Activated T-cell treated with anti-CD3 and anti-CD28 coated beads for 1 hour (primary cell): ENCODE results near the gene PALLD.

Experiments
- DNase-seq: peaks from one replicate; pipeline ENCODE4 v3.0.0-alpha.2; 2020; ENCODE audit warnings: low read depth

Gene PALLD

DNA sequence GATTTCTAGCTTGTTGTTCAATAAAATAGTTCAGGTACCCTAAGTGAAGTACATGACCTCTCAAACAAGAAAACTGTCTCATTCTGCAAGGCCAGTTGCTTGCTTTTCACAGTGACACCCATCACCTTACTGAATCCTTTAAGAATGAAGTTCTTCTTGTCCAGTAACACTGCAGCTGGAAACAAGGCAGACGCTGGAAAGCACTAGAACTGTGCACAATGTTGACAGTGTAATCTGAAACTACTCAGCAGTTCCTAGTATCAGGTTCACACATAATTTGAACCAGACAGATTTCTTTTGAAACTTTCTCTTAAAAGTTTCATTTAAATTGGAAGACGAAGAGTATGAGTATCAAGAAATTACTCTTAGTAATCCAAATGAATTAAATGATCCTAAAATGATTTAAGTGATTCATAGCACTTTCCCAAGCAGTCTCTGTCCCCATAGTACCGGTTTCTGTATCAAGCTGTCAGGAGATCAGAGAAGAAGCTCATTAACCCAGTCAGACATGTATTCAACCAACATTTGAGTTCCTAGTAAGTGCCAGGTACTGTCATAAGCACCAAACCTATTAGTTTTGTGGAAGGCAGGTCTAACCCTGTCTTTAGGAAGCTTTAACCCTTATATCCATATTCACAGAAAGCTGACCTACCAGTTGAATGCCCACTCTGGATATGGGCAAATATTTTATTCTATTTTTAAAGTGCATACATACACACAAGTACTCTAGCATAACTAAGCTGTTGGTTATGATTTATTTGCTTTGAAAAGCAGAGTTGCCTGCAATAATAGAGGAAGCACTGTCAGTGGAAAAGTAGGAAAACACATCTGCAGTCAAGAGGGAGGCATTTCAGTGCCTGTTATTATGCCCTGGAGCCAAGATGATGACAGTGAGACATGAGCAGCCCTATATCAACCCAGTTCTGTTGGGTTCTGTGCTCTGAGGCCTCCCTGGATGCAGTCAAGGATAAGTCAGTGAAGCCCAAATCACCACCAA is 63.6 kb downstream of the PALLD start:
- DNase-seq = no peak

DNA sequence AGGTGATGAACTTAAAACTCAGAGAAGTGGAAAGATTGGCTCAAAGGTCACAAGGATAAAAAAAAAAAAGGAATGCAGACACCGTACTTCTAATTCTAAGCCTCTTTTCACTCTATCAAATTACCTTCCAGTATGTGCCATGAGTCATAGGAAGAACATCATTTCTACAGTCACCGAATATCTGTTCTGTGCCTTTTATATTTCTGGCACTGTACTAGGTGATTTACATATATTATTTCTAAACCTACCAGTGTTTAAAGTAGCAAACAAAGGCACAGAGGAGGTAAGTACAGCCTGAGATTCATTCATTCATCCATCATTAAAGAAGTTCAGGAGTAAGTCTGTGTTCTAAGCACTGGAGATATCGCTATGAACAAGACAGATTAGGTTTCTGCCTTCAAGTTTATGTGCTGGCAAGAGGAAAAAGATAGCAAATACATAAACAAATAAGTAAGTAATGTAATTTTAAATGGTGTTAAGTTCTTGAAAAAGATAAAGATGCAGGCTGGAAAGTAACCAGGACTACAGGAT is 65.3 kb downstream of the PALLD start:
- DNase-seq = no peak

DNA sequence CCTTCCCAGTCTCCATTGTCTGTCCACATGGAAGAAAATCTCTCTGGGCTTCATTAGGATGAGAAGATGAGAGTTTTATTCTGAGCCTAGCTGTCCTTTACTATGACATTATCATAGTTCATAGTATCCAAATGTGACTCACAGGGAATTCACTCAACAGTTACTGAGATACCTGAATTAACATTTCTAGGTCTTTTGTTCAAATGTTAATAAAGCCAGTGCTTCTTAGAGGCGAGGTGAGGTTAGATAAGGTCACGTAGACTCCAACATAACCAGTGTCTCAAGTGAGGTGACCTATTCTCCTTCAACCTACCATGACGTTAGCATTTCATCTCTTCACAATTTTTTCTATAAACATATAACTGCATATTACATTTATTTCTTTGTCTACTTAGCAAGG is 67.2 kb downstream of the PALLD start:
- DNase-seq = no peak

DNA sequence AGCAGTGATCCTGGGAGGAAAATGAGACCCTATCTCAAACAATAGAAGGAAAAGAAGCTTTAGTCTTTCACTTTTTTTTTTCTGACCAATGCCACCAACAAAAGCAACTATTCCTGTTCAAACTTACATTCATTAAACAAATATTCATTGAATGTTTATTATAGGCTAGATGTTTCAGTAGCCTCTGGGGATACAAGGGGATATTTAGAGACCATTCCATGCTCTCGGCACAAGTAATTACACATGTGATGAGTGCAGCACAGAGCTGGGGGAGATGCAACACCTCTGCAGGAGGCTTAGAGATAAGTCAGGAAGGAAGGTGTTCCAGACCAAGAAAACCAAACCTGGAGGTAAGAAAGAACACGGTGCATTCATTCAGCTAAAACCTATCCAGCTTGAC is 68.3 kb downstream of the PALLD start:
- DNase-seq = no peak

DNA sequence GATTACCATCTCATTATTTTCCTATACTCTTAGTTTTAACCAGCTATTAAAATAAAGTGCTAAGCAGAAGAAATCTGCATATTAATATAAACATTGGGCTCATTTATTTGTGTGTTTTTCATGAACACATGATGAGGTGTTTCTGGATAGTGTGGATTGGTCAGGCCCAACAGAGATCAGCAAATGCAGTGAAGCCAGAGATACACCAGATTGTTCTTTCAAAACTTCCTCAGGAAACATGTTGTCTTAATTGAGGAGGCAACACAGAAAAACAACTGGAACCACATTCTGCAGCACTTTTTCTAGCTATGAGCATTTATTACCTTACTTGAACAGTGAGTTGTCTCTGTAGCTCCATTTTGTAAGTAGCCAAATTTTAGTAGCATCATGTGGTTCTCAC is 69.9 kb downstream of the PALLD start:
- DNase-seq = no peak

DNA sequence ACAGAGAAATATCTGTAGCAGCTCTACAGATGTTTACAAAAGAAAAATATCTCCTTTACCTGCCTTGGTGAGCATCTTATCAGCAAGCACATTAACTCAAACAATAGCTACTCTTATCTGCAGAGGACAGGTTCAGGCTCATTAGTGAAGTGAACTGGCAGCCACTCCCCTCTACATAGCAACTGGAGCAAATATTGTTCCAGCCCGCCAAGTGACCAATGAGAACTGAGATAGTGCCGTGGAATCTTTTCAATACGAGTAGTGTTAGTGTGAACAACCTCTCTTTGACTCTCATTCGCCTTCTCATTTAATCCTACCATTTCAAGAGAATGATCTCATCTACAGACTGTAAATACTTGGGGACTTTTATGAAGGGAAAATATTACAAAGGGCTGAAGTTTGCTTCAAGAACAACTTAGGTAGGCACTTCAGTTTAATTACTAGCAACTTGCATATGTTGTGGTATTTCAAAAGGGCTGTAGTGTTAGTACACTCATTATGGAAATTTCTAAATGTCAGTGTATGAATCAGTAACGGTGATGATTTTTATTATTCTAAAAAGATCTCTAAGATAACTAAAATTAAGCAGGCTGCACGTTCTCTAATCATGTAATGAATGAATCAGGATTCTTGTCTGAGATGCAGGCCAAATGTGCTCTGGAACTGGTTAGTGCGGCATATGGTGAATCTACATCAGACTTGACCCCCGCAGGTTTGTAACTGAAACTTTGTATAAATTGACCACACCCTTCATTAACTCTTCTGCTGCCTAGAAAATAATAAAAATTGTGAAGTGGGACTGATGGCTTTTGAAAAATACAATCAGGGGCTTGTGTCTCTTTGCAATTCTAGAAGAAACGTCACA is 72.4 kb downstream of the PALLD start:
- no peak for DNase-seq

DNA sequence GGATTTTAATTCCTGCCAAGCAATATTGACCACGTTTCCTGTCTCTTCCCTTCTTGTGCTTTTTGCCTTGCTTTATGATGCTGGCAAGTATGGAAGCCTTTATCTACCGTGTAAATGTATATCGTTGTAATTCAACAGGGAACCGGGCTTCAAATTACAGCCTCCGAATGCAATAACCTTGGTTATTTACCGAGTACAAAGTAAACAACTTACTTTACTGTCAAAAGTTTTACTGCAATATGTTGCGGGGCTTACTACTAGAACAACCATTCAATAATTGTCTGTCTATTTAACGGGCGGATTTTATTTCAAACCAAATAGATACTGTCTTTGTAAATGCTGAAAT is 73.1 kb downstream of the PALLD start:
- DNase-seq = no peak

DNA sequence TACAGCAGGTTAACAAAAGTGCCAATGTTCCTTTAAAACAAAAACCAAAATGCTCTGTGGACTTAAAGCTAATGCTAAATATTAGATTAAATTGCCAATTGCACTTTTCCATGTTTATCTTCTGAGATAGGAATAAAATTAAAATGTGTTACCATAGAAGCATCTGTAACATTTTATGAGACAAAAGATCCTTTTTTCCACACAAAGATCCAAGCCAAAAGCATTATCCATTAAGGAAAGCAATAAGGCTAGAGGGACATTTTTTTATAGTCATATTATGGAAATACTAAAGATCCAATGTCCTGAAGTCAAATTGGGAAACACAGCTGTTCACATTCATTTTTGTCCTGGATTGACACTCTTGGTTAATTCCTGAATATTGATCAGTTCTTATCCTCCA is 73.6 kb downstream of the PALLD start:
- DNase-seq = no peak

DNA sequence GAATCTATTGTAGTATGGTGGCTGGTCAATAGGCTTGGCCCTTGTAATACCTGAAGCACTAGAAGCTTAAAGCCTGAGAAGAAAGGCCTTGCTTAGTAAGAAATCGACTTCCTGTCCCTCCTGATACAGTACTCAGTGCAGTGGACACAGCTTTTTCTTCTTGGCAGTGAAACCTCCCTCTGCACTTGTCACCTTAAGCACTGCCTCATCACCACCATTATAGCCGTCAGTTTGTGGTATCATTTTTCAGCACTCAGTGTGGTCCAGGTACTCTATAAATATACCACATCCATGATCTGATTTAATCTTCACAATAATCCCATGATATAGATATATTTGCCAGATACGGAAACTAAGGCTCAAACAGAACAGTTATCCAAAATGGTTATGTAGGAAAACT is 75.2 kb downstream of the PALLD start:
- no peak for DNase-seq

DNA sequence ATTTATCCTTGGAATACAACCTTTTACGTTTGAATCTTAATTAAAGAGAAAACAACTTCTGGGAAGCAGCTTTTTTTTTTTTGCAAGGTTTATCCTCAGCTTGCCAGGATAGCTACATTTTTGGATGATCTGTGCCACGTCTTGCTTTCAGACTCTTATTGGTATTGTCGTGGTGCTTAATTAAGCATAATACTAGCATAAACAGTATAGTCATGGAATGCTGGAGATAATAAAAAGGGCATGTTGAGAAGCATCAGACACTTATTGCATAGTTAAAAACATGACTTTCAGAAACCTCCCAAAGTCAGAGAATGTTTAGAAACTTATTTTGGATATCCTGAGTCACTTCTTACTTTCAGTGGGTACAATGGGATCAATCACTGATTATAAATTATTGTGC is 77.0 kb downstream of the PALLD start:
- no peak for DNase-seq

DNA sequence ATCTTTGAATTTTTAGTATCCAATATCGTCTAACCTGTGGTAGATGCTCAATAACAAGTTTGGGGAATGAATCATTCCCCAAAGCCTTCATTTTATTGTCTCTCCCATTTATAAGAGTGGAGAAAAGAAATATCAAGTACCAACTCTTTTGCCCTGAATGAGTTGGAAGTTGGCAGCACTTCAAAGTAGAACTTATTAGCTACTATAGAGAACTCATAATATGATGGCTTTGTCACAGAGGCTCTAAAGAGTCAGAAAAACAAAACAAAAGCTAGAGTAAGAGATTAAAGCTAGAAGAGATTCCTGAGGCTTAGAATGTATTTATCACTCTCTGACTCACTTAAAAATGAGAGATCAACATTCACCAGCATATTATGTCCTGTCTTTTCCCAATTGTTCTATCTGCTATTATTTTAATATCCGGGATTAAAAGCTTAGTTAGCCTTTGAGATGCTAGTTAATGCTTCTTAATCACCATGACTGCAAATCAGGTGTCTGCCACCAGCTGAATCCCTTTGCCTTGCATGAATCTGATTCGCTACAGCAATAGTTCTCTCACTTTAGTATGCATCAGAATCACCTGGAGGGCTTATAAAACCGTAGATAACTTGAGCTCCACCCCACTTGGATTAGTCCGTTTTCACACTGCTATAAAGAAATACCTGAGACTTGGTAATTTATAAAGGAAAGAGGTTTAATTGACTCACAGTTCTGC is 77.9 kb downstream of the PALLD start:
- no peak for DNase-seq

DNA sequence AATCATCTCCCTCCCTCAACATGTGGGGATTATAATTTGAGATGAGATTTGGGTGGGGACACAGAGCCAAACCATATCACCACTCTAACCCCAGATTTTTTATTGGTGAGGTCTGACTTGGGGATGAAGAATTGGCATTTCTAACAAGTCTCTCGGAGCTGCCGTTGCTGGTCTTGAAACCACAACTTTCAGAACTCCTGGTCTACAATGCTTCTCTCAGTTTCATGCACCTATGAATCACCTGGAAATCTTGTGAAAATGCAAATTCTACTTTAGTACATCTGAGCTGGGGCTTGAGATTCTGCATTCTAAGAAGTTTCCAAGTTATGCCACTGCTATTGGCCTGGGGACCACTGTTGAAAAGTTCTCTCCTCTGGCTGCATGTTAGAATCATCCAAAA is 78.6 kb downstream of the PALLD start:
- DNase-seq = no peak

DNA sequence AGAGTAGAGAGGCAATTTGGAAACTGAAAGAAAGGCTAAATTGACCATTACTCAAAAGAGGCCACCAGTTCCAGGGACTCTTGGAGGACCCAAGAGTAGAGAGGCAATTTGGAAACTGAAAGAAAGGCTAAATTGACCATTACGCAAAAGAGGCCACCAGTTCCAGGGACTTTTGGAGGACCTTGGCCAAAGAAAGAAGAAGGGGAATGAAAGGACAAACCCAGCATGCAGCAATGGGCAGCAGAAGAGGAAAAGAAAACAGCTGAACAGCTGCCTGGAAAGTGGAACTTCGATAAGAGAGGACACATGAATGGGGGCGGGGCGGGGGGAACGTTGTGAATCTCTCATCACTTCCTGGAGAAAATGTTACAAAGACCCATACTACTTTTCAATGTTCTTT is 80.8 kb downstream of the PALLD start:
- no peak for DNase-seq

DNA sequence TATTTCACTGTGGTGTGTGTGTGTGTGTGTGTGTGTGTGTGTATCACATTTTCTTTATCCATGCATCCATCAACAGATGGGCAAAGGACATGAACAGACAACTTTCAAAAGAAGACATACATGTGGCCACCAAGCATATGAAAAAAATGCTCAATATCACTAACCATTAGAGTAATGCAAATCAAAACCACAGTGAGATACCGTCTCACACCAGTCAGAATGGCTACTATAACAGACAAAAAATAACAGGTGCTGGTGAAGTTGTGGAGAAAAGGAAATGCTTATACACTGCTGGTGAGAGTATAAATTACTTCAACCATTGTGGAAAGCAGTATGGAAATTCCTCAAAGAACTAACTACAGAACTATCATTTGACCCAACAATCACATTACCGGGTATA is 83.4 kb downstream of the PALLD start:
- no peak for DNase-seq

DNA sequence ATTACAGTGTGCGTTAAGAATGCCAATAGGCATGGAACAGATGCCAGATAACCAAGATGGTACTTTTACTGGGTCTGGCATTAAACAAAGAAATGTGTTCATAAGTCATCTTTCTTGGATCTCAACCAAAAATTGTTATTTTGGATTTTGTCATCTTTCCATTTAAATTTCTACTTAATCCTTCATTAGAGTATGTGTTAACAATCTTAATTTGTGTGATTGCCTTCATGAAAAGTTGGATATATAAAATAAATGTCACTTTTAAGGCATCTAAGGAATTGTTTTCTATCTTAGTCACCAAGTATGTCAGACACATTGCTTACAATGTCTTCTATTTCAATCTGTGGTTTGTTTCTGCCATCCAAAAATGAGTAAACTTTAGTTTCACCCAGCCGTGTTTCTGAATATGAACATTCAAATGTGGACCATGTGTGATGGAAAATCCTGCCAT is 87.5 kb downstream of the PALLD start:
- no peak for DNase-seq

DNA sequence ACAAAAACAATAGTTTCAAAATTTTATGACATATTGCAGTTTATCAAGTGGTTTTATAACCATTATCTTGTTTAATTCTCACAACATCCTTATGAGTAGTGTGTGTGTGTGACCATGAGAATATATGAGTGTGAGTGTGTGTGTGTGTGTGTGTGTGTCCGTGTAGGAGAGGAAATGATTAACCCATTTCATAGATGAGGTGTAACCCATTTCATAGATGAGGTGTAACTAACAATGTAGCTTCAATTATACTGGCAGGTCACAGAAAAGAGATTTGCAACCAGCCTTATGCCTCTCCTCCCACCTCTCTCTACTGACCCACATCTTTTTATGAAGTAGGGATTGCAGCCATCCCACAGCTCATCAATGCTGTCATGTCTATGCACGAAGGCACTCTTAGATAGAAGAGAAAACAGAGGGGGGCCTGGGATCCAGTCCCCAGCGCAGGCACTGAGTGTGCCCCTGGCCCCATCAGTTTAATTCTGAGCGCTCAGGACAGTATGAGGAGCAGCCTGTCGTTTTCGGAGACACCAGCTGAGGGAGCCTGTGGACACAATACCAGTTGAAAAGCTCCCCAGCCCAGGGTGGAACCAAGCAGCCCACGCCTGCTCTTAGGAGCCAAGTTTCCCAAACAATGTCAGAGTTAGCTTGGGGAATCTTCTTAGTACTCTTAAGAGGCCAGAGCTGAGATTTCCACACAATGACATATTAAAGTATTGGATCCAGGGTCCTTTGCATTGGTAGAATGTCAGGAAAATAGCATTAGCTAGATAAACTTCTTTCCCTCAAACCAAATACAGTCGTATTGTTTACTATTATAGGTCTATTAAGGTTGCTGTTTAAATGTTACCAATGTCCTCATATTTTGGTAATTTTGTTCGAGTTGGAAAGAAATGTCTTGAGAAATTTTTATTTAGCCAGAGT is 88.6 kb downstream of the PALLD start:
- no peak for DNase-seq

DNA sequence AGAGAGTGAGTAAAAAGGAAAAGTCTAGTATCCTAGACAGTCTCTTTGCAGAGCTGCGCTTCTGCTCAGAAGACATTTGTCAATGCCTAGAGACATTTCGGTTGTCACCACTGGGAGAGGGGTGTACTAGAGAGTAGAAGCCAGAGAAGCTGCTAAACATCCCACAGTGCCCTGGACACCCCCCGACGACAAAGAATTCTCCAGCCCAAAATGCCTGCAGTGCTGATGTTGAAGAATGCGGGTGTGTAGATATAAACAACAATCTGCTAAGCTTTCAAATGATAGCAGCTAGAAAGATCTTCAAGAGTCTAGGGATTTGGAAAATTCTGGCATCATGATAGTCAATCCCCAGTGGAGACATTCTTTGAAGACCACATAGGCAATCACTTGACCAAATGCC is 90.1 kb downstream of the PALLD start:
- no peak for DNase-seq

DNA sequence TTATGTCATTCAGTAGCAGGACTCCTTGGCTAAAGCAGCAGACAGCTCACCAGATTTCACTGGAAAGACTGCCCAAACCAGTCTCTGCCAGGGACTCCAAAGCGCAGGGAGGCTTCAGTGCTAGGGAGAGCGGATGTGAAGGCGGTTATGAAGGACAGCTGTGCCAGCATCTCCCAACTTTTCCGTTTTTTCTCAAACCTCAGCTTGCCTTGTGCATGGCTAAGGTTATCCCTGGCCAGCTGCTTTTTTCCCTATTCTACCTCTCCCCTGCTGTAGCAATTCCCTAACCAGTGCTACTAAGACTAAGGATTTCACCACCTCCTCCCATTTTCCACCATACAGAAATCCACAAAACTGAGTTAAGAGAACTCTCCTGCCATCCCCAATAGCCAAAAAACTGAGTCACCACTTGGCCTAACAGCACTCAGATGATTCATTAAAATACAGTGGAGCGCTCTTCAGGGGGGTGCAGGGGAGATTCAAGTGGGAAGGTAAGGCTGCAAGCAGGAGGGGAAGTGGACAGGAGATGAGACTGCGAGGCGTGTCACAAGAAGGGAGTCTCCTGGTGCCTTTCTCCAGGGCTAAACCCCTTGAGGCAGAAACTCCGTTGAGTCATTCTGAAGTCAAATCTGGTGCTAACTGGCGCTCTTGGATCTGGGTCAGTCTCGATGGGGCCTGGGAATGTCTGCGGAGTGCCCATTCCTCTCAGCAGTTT is 90.7 kb downstream of the PALLD start:
- no peak for DNase-seq

DNA sequence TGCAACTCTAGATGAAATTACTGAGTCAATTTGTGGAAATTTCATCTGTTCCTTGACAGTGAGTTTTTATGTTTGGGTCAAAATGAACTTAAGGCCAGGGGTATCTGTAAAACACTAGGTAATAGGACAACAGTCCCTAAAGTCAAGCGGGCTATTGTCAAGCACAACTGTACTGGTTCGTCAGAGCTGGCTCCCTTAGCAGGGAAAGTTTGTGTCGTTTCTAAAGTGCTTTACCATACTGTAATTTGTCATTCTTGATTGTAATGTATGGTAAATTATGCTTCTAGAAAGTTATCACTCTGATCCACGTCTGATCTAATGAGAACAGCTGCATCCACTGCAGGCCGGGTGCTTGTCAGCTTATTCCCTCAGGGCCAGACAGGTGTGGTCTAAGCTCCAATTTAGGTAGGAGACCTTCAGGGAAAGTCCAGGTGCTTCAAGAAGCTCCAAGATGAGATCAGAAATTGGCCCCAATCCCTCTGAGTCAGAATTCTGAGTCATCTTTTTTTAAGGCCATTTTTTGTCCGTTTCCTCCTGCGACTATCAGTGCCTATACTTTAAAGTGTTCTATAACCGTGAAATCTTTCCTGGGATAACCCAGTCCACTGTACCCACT is 92.2 kb downstream of the PALLD start:
- DNase-seq = no peak

DNA sequence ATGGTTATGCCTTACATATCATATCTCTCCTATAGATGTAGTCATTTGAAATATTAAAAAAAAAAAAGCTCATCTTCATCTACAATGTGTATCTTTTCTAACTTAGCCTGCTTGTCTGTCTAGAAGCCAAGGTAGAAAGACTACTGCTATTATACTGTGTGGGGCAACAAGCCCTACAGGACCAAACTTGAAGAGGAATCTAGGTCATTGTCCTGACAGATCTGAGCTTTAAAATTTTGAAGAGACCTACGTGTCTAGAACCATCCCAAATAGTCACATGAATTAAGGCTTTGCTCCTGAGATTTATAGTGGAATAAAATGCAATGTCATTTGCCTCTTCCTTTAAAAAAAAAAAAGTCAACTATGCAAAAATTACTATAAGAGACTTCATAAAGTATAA is 95.8 kb downstream of the PALLD start:
- DNase-seq = no peak
